Measurements from ENCODE around the gene ELAPOR1.
"Not testable (repeated sequence)": the region's sequence is repeated elsewhere in the genome, so short reads cannot be mapped to it uniquely, and the experiment has no call there.

Gene ELAPOR1

DNA sequence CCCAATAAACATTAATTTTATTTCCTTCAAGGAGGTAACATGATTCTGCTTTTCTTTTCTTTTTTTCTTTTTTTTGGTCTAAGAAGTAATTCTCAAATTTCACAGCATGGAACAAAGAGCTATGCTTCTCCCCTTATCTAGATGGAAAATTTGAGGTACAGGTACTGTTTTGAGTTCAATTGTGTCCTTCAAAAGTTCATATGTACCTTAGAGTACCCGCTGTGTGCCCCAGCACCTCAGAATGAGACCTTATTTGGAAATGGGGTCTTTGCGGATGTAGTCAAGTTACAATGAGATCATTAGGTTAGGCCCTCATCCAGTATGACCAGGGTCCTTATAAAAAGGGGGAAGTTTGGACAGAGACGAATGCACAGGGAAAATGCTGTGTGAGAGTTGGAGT lies 22.0 kb downstream of the ELAPOR1 start:
- DNase-seq, result no peak
- no peak overlapping the region for H3K4me3 Mint-ChIP-seq
- CTCF ChIA-PET, result no interaction called here

DNA sequence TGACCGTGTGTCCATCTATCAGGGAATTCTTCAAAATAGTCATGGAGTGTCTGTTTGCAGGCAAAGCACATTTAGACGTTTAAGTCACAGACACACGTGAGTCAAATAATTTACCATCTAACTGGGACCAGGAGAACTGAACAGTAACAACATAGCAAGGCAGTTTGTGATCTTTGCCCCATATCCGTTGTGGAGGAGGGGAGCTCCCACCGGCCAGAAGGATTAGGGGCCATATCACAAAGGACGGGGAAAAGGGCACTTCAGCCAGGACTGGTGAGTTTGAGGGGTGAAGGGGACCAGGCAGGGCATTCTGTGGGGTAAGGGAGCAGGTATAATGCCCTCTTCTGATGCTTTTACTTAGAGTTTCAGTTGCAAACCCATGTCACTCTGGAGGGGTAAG lies 22.9 kb downstream of the ELAPOR1 start:
- H3K27ac Mint-ChIP-seq, result no peak overlapping the region
- H3K4me1 Mint-ChIP-seq, result peaks cover 16% of the 10 kb centered on the region
- CTCF ChIA-PET, result no interaction called here
- H3K27me3 Mint-ChIP-seq, result no peaks in the 10 kb centered on the region
- H3K36me3 Mint-ChIP-seq, result no peaks in the 10 kb centered on the region
- DNase-seq, result no peak
- H3K4me3 Mint-ChIP-seq, result no peak overlapping the region
- H3K9me3 Mint-ChIP-seq, result no peaks in the 10 kb centered on the region

More for the DNA sequence above, 22.0 kb downstream of the ELAPOR1 start:
- Mint-ChIP-seq H3K36me3 (no peaks in the 10 kb centered on the region), H3K4me1 (peaks cover 16% of the 10 kb centered on the region), H3K9me3 (no peaks in the 10 kb centered on the region), H3K27ac (no peak overlapping the region), H3K27me3 (no peaks in the 10 kb centered on the region)

DNA sequence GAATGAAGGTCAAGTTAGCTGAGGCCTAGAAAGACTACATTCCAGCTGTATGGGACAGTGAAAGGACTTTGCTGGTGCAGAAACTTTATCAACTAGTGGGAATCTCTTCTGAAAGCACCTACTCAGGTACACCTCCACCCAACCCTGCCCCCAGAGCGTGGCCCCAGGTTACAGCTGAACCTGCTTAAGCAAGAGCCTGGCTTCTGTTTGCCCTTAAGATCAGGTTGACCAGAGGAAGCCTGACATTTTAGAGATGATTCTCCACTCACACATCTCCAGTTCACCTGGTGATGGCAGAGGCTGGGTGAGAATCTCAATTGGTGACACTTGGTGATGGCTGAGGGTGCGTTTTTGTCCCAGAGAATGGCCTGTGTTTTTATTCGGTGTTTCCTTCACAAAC lies 24.0 kb downstream of the ELAPOR1 start:
- peaks cover 16% of the 10 kb centered on the region for H3K4me1 Mint-ChIP-seq
- H3K9me3 Mint-ChIP-seq, result no peaks in the 10 kb centered on the region
- H3K27me3 Mint-ChIP-seq, result no peaks in the 10 kb centered on the region
- CTCF ChIA-PET, result no interaction called here
- H3K4me3 Mint-ChIP-seq, result no peak overlapping the region
- DNase-seq, result no peak
- no peaks in the 10 kb centered on the region for H3K36me3 Mint-ChIP-seq
- H3K27ac Mint-ChIP-seq, result no peak overlapping the region

DNA sequence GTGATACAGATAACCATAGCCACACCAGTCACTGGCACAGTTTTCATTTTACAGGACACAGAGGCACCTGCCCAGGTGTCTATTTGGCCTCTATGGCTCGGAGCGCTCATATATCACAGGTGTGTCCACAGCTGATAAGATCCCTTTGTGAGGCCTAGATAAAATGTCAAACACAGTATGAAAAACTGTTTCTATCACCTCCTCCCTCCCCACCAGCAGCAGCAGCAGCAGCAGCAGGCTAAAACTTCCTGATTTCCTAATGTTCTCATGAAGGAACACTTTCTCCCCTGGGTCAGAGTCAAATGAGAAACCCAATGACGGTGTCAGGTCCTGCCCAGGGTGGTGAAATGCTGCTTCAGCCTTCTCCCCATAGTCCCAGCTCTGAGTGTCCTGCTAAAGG lies 24.4 kb downstream of the ELAPOR1 start:
- CTCF ChIA-PET, result no interaction called here
- Mint-ChIP-seq H3K4me3 (no peak overlapping the region), H3K9me3 (no peaks in the 10 kb centered on the region), H3K27me3 (no peaks in the 10 kb centered on the region), H3K36me3 (no peaks in the 10 kb centered on the region), H3K27ac (no peak overlapping the region), H3K4me1 (peaks cover 16% of the 10 kb centered on the region)
- no peak for DNase-seq

DNA sequence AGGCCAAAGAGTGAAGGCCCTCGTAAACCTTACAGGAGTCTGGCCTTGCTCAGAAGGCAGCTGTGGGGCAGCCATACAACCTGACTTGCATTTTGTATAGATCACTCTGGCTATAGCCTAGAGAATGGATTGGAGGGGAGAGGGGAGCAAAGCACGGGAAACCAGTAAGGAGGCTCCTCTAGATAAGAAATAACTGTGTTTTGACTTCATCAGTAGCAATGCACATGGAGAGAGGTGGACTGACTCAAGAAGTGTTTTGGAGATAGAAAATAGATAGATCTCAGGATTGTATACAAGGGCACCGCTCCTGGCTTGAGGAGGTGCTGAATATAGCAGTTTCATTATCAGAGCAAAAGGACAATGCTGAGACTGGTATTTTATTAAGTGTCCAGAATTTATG lies 26.5 kb downstream of the ELAPOR1 start:
- Mint-ChIP-seq H3K4me3 (no peak overlapping the region), H3K27me3 (no peaks in the 10 kb centered on the region), H3K36me3 (no peaks in the 10 kb centered on the region), H3K9me3 (no peaks in the 10 kb centered on the region), H3K27ac (no peak overlapping the region), H3K4me1 (no peaks in the 10 kb centered on the region)
- CTCF ChIA-PET, result interaction anchor here (1.3 kb wide), 1 partner anchor 30 kb away, joined by 3 read pairs; no protein-coding TSS in a partner anchor
- no peak for DNase-seq

DNA sequence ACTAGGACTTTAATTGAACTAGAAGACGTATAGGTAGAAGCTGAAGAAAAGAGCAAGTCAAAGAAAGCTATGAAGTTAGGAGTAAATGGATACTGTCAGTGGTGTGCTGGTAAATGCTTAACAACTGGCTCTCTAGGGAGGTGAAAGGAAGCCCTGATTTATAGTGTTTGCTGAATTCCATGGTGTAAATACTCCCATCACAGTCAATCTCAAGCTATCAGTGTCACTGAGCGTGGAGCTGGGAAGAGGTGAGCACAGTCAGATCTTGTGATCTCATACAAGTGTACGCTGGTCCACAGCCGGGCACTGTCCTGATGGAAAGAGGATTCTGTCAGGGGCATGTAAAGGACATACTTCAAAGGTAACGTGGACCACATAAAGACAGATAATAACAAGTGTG lies 28.3 kb downstream of the ELAPOR1 start:
- CTCF ChIA-PET, result interaction anchor here (1.1 kb wide), 1 partner anchor 52 kb away, joined by 3 read pairs; no protein-coding TSS in a partner anchor
- Mint-ChIP-seq H3K36me3 (no peaks in the 10 kb centered on the region), H3K4me3 (no peak overlapping the region), H3K4me1 (no peaks in the 10 kb centered on the region), H3K27ac (no peak overlapping the region), H3K9me3 (no peaks in the 10 kb centered on the region), H3K27me3 (no peaks in the 10 kb centered on the region)
- DNase-seq, result no peak

DNA sequence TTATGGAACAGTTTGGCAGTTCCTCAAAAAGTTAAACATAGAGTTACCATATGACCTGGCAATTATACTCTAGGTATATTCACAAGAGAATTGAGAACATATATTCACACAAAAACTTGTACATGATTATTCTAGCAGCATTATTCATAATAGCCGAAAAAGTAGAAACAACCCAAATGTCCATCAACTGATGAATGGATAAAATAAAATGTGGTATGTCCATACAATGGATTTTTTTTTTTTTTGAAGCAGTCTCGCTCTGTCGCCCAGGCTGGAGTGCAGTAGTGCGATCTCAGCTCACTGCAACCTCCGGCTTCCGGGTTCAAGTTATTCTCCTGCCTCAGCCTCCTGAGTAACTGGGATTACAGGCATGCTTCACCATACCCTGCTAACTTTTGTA lies 28.8 kb downstream of the ELAPOR1 start:
- H3K27ac Mint-ChIP-seq, DNase-seq, H3K27me3 Mint-ChIP-seq, H3K4me1 Mint-ChIP-seq, H3K36me3 Mint-ChIP-seq, H3K4me3 Mint-ChIP-seq, H3K9me3 Mint-ChIP-seq: not testable (repeated sequence)
- CTCF ChIA-PET, result interaction anchor here (1.1 kb wide), 1 partner anchor 51 kb away, joined by 3 read pairs; no protein-coding TSS in a partner anchor

DNA sequence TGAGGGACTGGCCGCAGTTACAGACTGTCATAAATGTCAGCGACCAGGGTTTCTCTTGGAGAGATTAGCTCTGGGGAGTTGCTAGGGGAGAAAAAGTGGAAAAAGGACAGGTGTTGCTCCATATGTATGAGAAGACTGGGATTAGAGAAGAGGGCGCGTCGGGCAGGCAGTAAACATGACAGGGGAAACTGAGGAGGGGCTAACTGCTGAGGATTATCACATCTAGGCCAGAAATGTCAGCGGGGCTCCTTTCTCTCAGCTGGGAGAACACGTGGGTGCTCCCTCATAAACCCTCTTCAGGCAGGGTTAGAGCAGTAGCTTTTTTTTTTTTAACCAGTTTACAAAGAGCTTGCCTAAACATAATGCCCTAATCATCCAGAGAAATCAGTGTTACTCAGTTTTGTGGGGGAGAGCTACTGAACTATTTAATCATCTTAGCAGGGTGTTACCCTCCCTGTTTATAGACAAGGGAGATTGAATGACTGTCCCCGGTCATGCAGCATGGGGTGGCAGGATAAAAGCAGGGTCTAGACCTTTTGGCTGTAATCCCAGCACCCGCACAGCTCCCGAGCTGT lies 35.2 kb downstream of the ELAPOR1 start:
- peaks cover 3% of the 10 kb centered on the region for H3K27me3 Mint-ChIP-seq
- no peak for DNase-seq
- no peaks in the 10 kb centered on the region for H3K4me1 Mint-ChIP-seq
- H3K36me3 Mint-ChIP-seq, result no peaks in the 10 kb centered on the region
- no peak overlapping the region for H3K4me3 Mint-ChIP-seq
- CTCF ChIA-PET, result interaction anchor here (1.0 kb wide), 1 partner anchor 36 kb away, joined by 3 read pairs; a partner anchor contains a TSS
- no peaks in the 10 kb centered on the region for H3K9me3 Mint-ChIP-seq
- H3K27ac Mint-ChIP-seq, result no peak overlapping the region

DNA sequence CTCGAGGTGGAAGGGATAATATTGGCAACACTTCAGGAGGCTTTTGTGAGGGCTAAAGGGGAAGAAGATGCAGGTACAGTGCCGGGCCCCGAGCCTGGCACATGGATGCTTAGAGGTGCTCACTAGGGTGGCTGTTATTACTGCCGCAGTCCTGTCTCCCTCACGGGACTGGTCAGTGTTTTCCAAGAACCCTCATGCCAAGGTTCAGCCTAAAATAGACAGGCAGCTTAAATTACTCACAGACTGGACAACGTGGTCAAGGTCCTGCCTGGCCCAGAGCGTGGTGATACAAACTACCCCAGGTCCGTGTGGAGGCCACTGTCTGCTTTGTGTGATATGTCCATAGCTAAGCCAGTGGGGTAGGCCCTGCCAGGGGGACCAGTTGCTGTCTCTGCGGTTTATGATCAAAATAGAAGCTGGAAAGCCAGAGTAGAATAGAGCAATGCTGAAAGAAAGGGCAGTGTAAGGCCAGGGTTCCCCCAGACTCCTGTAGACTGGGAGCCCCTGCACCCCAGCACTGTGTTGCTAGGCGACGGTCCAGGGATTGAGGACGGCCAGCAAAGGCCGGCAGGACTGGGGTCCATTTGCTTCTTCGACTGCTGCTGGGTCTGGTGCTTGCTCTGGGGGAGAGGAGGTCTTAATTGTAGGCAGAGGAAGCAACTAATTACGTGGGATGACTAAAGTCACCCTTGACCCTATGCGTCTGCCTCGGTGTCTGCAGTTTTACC lies 36.1 kb downstream of the ELAPOR1 start:
- DNase-seq, result no peak
- Mint-ChIP-seq H3K4me1 (no peaks in the 10 kb centered on the region), H3K36me3 (no peaks in the 10 kb centered on the region), H3K4me3 (no peak overlapping the region), H3K27me3 (peaks cover 3% of the 10 kb centered on the region), H3K27ac (no peak overlapping the region), H3K9me3 (no peaks in the 10 kb centered on the region)
- CTCF ChIA-PET, result no interaction called here

DNA sequence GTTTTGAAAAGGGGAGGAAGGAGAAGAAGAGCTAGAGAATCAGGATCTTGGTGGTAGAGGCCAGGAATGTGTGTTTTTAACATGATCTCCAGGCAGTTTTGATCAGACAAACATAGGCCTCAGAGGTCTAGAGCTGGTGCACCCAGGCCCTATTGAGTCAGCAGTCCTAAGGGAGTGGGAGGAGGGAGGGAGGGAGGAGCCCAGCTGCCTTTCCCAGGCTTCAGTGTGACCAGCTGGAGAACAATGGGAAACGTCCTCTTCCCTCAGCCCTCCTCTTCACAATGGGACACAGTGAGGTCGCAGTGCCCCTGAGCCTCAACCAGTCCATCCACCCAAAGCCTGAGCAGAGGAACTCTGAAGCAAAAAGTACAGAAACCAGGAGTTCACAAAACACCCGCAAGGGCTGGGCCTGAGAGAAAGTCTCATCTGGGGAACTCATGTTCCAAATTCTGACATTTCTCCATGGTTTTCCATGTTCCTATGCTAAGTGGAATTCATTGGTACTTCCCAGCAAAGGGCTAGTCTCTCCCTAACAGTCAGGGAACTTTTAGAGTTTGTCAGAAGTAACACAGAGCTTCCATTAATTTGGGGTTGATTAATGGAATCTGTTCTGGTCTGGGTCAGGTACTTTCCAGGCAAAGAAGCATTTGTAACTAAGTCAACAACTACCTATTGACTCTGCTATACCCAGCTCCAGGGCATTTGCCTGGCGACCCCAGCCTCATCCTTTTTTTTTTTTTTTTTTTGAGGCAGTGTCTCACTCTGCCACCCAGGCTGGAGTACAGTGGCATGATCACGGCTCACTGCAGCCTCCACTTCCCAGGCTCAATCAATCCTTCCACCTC lies 37.5 kb downstream of the ELAPOR1 start:
- H3K27me3 Mint-ChIP-seq, result peaks cover 3% of the 10 kb centered on the region
- H3K27ac Mint-ChIP-seq, result no peak overlapping the region
- H3K4me3 Mint-ChIP-seq, result no peak overlapping the region
- DNase-seq, result no peak
- no peaks in the 10 kb centered on the region for H3K36me3 Mint-ChIP-seq
- H3K4me1 Mint-ChIP-seq, result no peaks in the 10 kb centered on the region
- CTCF ChIA-PET, result no interaction called here
- no peaks in the 10 kb centered on the region for H3K9me3 Mint-ChIP-seq

DNA sequence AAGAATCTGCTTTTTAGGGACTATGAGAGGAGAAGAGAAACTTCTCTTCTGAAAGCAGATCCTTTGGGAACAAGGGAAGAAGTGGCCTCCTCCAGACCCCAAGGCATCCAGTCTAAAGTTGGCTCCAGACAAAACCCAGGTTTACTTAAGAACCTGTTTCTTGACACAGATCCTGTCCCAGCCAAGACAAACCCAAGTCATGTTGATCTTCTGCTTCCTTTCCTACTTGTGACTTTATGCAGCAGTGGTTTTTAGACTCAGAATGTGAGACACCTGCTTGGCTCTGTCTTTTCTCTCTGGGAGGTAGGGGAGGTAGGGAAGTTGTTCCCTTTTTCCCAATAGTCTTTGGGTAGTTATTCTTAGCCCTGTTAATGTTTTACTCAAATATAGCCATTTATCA lies 38.3 kb downstream of the ELAPOR1 start:
- Mint-ChIP-seq H3K9me3 (no peaks in the 10 kb centered on the region), H3K27me3 (peaks cover 3% of the 10 kb centered on the region), H3K4me3 (no peak overlapping the region), H3K4me1 (no peaks in the 10 kb centered on the region), H3K27ac (no peak overlapping the region), H3K36me3 (no peaks in the 10 kb centered on the region)
- CTCF ChIA-PET, result no interaction called here
- DNase-seq, result no peak

DNA sequence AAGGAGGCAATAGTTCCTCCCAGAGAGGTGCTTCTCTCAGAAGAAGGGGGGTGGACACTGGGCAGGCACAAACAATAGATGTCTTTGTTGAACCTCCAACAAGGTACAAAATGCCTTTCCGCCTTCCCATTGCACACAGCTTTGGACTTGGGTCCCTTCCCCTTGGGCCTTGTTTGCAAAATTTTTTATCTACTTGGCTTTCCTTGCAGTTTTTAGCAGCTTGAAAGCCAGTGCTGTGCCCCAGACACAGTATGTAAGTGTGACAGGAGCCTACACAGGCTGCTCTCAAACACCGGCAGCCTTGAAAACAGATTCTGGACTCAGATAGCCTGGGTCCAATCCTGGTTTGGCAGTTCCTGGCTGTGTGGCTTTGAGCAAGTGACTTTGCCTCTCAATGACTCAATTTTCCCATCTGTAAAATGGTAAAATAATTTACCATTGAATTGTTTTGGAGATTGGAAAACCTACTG lies 43.0 kb downstream of the ELAPOR1 start:
- no peaks in the 10 kb centered on the region for H3K9me3 Mint-ChIP-seq
- DNase-seq, result no peak
- no peak overlapping the region for H3K27ac Mint-ChIP-seq
- peaks cover 12% of the 10 kb centered on the region for H3K4me1 Mint-ChIP-seq
- CTCF ChIA-PET, result no interaction called here
- H3K4me3 Mint-ChIP-seq, result no peak overlapping the region
- peaks cover 3% of the 10 kb centered on the region for H3K27me3 Mint-ChIP-seq
- H3K36me3 Mint-ChIP-seq, result no peaks in the 10 kb centered on the region

DNA sequence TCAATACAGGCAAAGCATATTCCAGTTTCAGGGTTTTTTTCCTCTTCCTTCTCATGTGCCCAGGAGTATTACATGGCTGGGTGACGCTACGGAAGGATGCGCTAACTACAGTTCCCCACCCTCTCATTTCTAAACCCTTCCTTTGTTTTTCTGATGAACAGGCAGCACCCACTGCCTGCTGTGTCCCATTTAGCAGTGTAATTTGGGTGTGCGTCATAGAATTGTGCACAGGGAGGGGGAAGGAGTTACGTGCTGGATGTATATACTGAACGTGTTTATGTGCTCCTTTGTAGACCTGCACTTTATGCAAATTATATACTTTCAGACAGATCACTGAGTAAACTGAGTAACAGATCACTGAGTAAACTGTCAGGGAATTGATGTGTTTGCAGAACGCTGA lies 44.5 kb downstream of the ELAPOR1 start:
- no peak for DNase-seq
- no peak overlapping the region for H3K4me3 Mint-ChIP-seq
- no peaks in the 10 kb centered on the region for H3K9me3 Mint-ChIP-seq
- CTCF ChIA-PET, result no interaction called here
- H3K36me3 Mint-ChIP-seq, result no peaks in the 10 kb centered on the region
- no peaks in the 10 kb centered on the region for H3K27me3 Mint-ChIP-seq
- peaks cover 25% of the 10 kb centered on the region for H3K4me1 Mint-ChIP-seq
- no peak overlapping the region for H3K27ac Mint-ChIP-seq

DNA sequence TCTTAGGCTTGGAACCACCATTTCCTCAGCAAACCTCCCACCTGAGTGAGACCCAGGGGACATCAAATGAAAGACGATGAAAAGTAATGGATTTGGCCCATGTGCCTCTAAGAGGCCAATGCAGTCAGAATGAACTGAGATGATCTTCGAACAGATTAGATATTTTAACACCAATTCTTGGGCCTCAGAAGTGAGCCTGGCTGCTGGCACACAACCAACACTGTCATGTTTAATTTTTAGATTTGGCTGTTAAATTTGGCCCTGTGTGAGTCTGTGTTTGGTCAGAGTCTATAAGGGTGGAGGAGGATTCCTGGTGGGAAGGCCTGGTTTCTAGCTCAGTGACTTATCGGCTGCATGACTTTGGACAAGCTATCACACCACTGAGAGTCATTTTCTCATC lies 45.4 kb downstream of the ELAPOR1 start:
- H3K9me3 Mint-ChIP-seq, result no peaks in the 10 kb centered on the region
- peaks cover 27% of the 10 kb centered on the region for H3K4me1 Mint-ChIP-seq
- H3K36me3 Mint-ChIP-seq, result no peaks in the 10 kb centered on the region
- CTCF ChIA-PET, result no interaction called here
- no peaks in the 10 kb centered on the region for H3K27me3 Mint-ChIP-seq
- H3K27ac Mint-ChIP-seq, result no peak overlapping the region
- no peak overlapping the region for H3K4me3 Mint-ChIP-seq
- DNase-seq, result no peak

Measured in activated naive CD4-positive, alpha-beta T cell treated with anti-CD3 and anti-CD28 coated beads, Interleukin-2, amount 10 ng/mL, durations not matched to agents 7 days and 5 days (primary cell).